ENCODE data around the gene ABL2. TPM values are rescaled to one million over a fixed set of nuclear protein-coding genes. Genes with fewer than 3 reads are reported as not detected.
A peak's percentile ranks its signal among the peaks of the same experiment; 100 is the strongest.

ABL2 gene
- total and polyA plus RNA-seq, 9 of the 15 experiments (the other 6 are each of a cell fraction or from before 2014, with no cell fraction given) = 1.4 to 15.0 (median 8.6) TPM

DNA sequence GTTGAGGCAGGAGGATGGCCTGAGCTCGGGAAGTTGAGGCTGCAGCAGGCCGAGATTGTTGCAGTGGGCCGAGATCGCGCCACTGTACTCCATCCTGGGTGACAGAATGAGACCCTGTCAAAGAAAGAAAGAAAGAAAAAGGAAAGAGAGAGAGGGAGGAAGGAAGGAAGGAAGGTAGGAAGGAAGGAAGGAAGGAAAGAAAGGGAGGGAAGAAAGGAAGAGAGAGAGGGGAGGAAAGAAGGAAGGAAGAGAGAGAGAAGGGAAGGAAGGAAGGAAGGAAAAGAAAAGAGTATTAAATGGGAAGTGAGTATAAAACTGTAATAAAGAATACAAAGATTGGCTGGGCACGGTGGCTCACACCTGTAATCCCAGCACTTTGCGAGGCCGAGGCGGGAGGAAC, 18.4 kb upstream of the ABL2 start:
- no peak for FAIRE-seq
- Histone ChIP-seq H3K9ac (ENCODE audit: insufficient read depth in 1 of 2, low read depth in 2 of 2, low read length in 2 of 2) (no peak overlapping the region), H3K4me1 (replicated peaks in 1 of 2; ENCODE audit: control insufficient read depth in 2 of 2, insufficient read depth in 2 of 2, low read length in 2 of 2) (no peaks in the 10 kb centered on the region), H3K27me3 (ENCODE audit: control insufficient read depth in 2 of 2, insufficient read depth in 2 of 2, low read length in 2 of 2) (no peaks in the 10 kb centered on the region), H3K36me3 (ENCODE audit: control insufficient read depth, insufficient read depth, low read length) (no peaks in the 10 kb centered on the region), H4K20me1 (replicated peaks; ENCODE audit: control insufficient read depth, insufficient read depth, low read length) (no peaks in the 10 kb centered on the region), H3K27ac (ENCODE audit: extremely low read depth, low read depth, low read length) (no peak overlapping the region), H3K4me2 (ENCODE audit: insufficient read depth, low read length) (no peak overlapping the region), H3K4me3 (no peak overlapping the region), H3K79me2 (ENCODE audit: control insufficient read depth, insufficient read depth, low read length) (no peaks in the 10 kb centered on the region), H3K9me3 (replicated peaks; ENCODE audit: control insufficient read depth, insufficient read depth, low read depth, low read length) (no peaks in the 10 kb centered on the region), H3K9me1 (ENCODE audit: control insufficient read depth, insufficient read depth, low read length) (no peaks in the 10 kb centered on the region), H2AFZ (ENCODE audit: low read depth, low read length) (peak overlapping the region; percentile 23; the same call in 1 of the 2 replicates)
- DNase-seq (ENCODE audit: extremely low read depth in 1 of 4, low spot score in 3 of 4) = no peak
- ATAC-seq = no peak
- intact Hi-C loops (cut with micrococcal nuclease) = no loop called here
- POLR2A ChIA-PET = interaction anchor here (0.8 to 1.3 kb wide), 2 partner anchors 8 to 206 kb away, joined by 3 to 4 read pairs; no protein-coding TSS in a partner anchor
- in situ Hi-C loops (cut with MboI) = loop anchor here (10.0 kb wide), 1 partner anchor 557 kb away; no protein-coding TSS in a partner anchor
- CTCF ChIA-PET (ENCODE audit: low intra/inter-chr PET ratio) = no interaction called here
- 36% methylated on average over 9 of the region's 9 CpGs for WGBS (ENCODE audit: insufficient coverage, low coverage, missing lambda C conversion rate)
- BruUV-seq (replicated peaks) = no TSS peak
- TF ChIP-seq ZNF184 (CRISPR knock-in tag; IDR thresholded peaks at IDR 0.05) (no peak), ZKSCAN8 (CRISPR knock-in tag; IDR thresholded peaks at IDR 0.05) (no peak)
- TF ChIP-seq, protein P1, sequence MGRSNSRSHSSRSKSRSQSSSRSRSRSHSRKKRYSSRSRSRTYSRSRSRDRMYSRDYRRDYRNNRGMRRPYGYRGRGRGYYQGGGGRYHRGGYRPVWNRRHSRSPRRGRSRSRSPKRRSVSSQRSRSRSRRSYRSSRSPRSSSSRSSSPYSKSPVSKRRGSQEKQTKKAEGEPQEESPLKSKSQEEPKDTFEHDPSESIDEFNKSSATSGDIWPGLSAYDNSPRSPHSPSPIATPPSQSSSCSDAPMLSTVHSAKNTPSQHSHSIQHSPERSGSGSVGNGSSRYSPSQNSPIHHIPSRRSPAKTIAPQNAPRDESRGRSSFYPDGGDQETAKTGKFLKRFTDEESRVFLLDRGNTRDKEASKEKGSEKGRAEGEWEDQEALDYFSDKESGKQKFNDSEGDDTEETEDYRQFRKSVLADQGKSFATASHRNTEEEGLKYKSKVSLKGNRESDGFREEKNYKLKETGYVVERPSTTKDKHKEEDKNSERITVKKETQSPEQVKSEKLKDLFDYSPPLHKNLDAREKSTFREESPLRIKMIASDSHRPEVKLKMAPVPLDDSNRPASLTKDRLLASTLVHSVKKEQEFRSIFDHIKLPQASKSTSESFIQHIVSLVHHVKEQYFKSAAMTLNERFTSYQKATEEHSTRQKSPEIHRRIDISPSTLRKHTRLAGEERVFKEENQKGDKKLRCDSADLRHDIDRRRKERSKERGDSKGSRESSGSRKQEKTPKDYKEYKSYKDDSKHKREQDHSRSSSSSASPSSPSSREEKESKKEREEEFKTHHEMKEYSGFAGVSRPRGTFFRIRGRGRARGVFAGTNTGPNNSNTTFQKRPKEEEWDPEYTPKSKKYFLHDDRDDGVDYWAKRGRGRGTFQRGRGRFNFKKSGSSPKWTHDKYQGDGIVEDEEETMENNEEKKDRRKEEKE (IDR thresholded peaks at IDR 0.05; ENCODE audit: borderline replicate concordance in 1 of 2, control insufficient read depth in 1 of 2, low read depth in 2 of 2, low read length in 1 of 2) = 0 out of 4 replicates have a peak, but pooled peaks of 1 of the 2 experiments have one; percentile 43
- TF ChIP-seq, protein P2, sequence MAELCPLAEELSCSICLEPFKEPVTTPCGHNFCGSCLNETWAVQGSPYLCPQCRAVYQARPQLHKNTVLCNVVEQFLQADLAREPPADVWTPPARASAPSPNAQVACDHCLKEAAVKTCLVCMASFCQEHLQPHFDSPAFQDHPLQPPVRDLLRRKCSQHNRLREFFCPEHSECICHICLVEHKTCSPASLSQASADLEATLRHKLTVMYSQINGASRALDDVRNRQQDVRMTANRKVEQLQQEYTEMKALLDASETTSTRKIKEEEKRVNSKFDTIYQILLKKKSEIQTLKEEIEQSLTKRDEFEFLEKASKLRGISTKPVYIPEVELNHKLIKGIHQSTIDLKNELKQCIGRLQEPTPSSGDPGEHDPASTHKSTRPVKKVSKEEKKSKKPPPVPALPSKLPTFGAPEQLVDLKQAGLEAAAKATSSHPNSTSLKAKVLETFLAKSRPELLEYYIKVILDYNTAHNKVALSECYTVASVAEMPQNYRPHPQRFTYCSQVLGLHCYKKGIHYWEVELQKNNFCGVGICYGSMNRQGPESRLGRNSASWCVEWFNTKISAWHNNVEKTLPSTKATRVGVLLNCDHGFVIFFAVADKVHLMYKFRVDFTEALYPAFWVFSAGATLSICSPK (IDR thresholded peaks at IDR 0.05; ENCODE audit: borderline replicate concordance) = 0 out of 2 replicates have a peak, but pooled peaks have one; percentile 38
- TF ChIP-seq, protein P3, sequence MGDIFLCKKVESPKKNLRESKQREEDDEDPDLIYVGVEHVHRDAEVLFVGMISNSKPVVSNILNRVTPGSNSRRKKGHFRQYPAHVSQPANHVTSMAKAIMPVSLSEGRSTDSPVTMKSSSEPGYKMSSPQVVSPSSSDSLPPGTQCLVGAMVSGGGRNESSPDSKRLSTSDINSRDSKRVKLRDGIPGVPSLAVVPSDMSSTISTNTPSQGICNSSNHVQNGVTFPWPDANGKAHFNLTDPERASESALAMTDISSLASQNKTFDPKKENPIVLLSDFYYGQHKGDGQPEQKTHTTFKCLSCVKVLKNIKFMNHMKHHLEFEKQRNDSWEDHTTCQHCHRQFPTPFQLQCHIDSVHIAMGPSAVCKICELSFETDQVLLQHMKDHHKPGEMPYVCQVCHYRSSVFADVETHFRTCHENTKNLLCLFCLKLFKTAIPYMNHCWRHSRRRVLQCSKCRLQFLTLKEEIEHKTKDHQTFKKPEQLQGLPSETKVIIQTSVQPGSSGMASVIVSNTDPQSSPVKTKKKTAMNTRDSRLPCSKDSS (IDR thresholded peaks at IDR 0.05; ENCODE audit: low read depth, partially characterized antibody) = no peak
- TF ChIP-seq, protein P4, sequence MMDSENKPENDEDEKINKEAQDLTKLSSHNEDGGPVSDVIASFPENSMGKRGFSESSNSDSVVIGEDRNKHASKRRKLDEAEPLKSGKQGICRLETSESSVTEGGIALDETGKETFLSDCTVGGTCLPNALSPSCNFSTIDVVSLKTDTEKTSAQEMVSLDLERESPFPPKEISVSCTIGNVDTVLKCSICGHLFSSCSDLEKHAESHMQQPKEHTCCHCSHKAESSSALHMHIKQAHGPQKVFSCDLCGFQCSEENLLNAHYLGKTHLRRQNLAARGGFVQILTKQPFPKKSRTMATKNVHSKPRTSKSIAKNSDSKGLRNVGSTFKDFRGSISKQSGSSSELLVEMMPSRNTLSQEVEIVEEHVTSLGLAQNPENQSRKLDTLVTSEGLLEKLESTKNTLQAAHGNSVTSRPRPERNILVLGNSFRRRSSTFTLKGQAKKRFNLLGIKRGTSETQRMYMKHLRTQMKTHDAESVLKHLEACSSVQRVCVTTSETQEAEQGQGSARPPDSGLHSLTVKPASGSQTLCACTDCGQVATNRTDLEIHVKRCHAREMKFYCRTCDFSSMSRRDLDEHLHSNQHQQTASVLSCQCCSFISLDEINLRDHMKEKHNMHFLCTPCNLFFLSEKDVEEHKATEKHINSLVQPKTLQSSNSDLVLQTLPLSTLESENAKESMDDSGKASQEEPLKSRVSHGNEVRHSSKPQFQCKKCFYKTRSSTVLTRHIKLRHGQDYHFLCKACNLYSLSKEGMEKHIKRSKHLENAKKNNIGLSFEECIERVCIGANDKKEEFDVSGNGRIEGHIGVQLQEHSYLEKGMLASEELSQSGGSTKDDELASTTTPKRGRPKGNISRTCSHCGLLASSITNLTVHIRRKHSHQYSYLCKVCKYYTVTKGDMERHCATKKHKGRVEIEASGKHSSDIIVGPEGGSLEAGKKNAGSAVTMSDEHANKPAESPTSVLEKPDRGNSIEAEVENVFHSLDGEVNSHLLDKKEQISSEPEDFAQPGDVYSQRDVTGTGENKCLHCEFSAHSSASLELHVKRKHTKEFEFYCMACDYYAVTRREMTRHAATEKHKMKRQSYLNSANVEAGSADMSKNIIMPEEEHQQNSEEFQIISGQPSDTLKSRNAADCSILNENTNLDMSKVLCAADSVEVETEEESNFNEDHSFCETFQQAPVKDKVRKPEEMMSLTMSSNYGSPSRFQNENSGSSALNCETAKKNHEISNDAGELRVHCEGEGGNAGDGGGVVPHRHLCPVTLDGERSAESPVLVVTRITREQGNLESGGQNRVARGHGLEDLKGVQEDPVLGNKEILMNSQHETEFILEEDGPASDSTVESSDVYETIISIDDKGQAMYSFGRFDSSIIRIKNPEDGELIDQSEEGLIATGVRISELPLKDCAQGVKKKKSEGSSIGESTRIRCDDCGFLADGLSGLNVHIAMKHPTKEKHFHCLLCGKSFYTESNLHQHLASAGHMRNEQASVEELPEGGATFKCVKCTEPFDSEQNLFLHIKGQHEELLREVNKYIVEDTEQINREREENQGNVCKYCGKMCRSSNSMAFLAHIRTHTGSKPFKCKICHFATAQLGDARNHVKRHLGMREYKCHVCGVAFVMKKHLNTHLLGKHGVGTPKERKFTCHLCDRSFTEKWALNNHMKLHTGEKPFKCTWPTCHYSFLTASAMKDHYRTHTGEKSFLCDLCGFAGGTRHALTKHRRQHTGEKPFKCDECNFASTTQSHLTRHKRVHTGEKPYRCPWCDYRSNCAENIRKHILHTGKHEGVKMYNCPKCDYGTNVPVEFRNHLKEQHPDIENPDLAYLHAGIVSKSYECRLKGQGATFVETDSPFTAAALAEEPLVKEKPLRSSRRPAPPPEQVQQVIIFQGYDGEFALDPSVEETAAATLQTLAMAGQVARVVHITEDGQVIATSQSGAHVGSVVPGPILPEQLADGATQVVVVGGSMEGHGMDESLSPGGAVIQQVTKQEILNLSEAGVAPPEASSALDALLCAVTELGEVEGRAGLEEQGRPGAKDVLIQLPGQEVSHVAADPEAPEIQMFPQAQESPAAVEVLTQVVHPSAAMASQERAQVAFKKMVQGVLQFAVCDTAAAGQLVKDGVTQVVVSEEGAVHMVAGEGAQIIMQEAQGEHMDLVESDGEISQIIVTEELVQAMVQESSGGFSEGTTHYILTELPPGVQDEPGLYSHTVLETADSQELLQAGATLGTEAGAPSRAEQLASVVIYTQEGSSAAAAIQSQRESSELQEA (IDR thresholded peaks at IDR 0.05; ENCODE audit: low read depth) = peak; percentile 31; the same call in 1 of the 2 replicates
